Glomerular endothelial cell (primary cell): ENCODE results near the gene ADARB1. TPM values are rescaled to one million over a fixed set of nuclear protein-coding genes. Genes with fewer than 3 reads are reported as not detected.

Experiments used
- DNase-seq: peaks from one replicate; pipeline ENCODE4 v3.0.0-alpha.2; 2011; ENCODE audit warnings: low read depth, low spot score; ENCODE audit errors: extremely low read depth
- total RNA-seq: library from RNA; depleted of rRNA; stranded (reverse); fragments of >200 nt; gene quantifications from 2 replicates; pipeline ENCODE4 v1.2.3, GENCODE V29; 2015

ADARB1 gene
- total RNA-seq, 1 donor from 2014 or later, result 29.8 TPM

DNA sequence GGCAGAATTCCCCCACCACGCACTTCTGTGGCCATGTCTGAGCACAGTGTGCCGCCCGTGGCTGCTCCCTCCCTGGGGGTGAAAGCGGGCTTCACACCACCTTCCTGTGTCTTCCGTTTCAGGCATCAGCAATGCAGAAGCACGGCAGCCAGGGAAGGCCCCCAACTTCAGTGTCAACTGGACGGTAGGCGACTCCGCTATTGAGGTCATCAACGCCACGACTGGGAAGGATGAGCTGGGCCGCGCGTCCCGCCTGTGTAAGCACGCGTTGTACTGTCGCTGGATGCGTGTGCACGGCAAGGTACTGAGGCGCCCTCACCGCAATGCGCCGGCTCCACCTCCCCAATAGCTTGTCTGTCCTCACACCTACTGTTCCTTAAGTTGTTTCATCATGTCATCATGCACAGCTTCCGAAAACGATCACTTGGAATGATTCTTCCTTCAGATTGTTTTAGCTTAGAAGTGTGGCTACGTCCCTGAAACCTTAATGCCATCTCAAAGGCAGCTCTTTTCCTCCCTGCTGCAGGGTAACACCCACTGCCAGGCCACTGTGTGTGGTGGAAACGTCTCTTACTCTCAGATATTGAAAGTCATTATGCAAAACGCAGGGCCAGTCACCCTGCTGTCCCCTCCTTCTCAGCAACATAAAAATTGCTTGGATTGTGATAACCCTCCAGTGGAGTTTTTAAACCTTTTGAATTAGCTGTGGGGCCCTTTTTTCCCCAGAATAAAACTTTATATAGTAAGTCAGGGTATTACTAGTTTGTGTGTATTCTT is 146.5 kb downstream of the ADARB1 start:
- DNase-seq, result no peak

DNA sequence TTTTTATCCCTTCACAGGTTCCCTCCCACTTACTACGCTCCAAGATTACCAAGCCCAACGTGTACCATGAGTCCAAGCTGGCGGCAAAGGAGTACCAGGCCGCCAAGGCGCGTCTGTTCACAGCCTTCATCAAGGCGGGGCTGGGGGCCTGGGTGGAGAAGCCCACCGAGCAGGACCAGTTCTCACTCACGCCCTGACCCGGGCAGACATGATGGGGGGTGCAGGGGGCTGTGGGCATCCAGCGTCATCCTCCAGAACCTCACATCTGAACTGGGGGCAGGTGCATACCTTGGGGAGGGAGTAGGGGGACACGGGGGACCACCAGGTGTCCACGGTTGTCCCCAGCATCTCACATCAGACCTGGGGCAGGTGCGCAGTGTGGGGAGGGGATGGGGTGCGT is 147.6 kb downstream of the ADARB1 start:
- no peak for DNase-seq

DNA sequence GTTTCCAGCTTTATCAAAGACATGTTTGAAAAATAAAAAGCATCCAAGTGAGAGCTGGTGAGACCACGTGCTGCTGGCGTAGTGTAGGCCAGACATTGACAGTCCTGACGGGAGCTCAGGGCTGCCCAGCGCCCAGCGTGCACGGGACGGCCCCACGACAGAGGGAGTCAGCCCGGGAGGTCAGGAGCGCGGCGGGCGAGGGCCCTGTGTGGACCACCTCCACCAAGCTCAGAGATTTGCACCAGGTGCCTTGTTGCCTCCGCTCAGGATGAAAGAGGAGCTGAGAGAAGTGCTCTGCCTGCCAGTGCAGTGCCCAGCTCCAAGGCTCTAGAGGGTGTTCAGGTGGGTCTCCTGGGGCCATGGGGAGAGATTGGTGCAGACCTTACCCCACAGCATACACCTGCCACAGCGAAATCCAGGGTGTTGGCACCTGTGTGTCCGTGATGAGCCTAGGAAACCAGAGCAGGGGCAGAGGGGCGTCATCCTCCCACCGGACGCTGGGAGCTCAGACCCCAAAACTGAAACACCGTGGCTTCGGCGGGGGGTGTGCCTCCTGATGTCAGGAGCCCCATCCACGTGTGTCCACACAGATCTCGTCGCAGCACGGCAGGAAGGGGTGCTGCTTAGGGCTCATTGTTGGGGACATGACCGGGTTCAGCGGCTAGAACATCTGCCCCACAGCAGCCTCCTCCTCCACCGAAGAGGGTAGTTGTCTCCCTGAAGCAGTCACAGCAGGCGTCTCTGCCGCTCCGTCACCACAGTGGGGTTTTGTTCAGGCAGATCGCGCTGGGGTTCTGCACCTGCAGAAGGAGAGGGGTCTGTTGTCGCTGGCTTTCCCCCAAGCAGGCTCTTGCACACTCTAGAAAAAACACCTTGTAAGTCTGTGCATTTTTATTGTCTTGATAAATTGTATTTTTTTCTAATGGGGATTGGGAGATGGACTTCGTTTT is 149.1 kb downstream of the ADARB1 start:
- DNase-seq, result no peak

DNA sequence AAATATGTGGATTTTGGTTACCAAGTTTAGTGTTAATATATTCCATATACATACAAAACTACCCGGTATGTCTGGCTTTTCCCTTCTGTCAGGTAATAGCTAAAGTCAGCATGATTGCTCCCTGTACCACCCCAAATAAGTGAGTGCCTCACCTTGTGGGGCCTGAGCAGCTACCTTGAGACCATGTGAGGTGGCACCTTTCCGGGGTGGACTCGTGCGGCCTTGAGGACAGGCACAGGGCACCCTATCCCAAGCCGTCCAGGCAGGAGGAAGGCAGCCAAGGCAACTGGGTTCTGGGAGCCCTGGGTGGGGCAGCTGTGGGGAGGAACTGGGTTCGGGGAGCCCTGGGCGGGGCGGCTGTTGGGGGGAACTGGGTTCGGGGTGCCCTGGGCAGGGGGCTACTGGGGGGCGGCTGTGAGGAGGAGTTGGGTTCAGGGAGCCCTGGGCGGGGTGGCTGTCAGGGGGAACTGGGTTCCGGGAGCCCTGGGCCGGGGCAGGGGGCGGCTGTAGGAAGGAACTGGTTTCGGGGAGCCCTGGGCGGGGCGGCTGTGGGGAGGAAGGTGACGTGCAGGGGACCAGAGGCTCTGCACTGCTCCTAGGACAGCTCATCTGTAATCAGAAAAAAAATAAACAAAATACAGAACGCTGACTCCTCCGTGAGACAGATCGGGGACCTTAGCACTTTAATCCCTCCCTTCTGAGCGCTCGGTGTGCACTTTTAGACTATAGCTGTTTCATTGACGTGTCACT is 150.0 kb downstream of the ADARB1 start:
- no peak for DNase-seq

DNA sequence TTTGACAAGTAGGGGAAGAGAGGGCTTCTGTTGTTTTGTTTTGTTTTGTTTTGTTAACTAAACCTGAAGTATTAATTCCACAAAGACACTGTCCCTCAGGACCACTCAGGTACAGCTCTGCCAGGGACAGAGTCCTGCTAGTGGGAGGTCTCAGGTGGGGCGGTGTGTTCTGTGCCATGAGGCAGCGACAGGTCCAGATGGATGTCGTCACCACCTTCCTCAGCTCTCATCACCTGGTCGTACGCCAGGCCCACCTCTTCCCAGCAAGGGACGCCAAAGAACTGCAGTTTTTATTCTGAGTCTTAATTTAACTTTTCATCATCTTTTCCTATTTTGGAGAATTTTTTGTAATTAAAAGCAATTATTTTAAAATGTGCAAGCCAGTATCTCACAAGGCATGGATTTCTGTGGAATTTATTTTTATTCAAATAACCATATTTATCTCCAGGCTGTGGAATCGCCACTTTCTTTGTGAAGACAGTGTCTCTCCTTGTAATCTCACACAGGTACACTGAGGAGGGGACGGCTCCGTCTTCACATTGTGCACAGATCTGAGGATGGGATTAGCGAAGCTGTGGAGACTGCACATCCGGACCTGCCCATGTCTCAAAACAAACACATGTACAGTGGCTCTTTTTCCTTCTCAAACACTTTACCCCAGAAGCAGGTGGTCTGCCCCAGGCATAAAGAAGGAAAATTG is 150.8 kb downstream of the ADARB1 start:
- no peak for DNase-seq

DNA sequence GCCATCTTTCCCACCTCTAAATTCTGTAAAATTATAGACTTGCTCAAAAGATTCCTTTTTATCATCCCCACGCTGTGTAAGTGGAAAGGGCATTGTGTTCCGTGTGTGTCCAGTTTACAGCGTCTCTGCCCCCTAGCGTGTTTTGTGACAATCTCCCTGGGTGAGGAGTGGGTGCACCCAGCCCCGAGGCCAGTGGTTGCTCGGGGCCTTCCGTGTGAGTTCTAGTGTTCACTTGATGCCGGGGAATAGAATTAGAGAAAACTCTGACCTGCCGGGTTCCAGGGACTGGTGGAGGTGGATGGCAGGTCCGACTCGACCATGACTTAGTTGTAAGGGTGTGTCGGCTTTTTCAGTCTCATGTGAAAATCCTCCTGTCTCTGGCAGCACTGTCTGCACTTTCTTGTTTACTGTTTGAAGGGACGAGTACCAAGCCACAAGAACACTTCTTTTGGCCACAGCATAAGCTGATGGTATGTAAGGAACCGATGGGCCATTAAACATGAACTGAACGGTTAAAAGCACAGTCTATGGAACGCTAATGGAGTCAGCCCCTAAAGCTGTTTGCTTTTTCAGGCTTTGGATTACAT is 151.5 kb downstream of the ADARB1 start:
- no peak for DNase-seq

DNA sequence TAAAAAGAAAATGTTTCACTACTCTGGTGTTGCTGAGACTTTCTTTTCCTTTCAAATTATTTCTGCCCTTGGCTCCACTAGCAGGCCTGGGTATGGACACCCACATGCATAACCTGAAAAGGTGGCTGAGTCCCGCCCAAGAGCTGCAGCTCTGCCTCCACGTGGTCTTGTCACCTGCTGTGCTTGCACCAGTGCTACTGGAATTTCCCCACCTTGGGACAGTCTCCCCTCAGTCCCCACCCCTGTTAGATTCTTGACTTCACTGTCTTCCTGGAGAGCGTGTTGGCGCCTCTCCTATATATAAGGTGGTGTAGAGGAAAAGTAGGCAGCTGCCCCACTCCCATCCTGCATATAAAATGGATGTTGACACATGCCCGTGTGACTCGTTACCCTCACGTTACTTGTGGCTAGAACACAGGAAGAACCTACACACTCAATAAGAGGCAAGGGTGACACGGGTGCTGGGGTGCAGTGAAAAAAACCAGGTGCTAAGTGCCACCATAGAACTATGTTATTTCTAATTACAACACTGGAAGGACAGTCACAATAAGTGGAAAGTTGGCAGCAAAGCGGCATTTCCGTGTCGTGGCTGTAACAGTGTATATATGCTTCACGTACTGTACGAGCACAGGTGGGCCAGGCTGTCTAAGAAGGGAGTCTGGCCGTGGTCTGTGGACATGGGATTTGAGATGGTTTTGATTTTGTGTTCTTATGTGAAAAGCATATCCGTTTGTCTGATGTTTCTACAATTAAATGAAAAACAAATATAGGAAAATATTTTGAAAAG is 152.4 kb downstream of the ADARB1 start:
- no peak for DNase-seq

DNA sequence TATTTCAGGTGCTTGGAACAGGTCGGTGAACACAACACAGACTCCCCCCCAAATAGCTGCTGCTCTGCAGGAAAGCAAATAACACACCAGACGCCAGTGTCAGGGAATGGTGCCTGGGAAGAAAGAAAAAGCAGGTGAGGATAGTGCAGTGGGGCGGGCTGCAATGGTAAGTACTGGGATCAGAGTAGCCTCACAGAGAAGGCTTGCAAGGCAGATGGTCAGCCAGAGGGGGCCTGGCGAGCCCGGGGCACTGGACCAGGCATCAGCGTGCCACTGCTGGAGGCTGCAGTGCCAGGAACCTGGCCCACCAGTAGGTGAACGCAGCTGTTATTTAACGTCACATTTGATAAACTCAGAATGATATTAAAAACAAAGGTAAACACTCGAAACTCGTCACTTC is 153.4 kb downstream of the ADARB1 start:
- DNase-seq, result no peak

DNA sequence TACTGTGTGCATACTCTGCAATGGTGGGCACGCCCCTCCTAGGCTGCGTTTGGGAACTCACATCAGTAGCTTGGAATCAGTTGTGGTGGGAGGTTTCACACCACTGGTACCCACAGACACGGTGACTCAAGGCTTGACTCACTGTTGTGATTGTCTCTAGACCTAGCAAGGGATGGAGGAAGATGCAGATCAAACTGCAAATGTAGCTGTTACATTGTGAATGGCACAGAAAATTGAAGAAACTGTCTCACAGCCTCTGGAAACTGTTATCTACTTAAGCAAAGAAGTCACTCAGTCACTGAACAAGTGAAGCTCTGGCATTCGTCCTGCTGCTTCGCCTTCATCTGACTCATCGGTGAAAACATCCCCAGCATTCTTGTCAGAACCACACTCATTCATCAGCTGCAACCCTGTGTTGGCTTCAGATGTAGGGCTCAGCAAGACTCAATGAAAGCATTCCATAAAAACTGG is 153.8 kb downstream of the ADARB1 start:
- no peak for DNase-seq

DNA sequence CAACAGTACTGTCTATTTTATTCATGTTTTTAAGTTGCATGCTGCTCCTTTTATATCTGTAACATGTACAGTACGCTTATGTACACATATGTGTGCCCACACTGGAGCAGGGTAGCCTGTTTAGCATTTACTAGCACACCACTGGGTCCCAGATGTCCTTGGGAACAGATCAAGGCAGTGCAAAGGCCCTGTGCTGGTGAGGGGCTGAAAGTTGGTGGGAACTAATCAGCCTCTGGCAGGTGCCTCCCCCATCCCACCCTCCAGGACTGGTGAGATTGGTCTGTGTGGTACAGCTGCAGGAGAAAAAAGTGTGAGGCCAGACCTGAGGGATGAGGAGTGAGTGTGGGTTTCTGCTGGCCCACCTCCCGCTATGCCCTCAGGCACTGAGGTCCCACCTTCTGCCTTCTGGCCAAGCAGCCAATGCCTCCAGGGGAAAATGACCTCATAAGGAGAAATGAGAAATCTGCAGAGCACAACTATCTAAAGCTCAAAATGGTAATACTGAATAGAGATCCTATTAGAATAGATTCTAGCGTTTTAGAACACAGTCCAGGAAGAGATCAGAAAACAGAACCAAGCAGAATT is 154.4 kb downstream of the ADARB1 start:
- DNase-seq, result no peak

DNA sequence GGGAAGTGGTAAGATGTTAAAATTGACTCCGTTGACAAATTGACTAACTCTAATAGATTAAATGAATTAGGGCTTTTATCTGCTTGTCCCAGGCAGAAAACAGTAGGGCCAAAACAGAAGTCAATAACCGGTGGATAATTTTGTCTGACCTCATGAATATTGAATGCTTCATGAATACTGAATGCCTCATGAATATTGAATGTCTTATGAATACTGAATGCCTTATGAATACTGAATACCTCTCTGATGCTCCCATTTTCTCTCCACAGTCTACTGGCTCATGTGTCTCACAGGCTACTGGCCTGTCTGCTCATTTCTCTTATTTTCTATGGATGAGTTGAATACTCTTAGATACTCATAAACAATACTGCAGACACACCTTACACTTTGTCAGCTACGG is 157.3 kb downstream of the ADARB1 start:
- no peak for DNase-seq

DNA sequence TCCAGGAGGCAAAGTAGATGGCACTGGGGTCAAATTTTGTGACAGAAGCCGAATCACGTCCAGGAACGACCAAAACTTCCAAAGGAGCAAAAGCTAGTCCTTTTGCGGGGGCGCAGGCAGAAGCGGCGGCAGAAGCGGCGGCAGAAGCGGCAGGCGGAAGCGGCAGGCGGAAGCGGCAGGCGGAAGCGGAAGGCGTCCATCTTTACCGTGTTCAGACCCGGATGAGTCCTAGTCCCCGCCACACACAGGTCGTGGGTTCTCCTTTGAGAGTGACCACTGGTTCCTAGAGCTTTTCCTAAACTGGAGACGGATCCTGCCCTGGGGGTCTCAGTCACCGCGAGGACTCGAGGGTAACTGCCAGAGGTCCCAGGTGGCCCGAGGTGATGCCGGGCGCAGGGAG is 159.7 kb downstream of the ADARB1 start:
- no peak for DNase-seq

DNA sequence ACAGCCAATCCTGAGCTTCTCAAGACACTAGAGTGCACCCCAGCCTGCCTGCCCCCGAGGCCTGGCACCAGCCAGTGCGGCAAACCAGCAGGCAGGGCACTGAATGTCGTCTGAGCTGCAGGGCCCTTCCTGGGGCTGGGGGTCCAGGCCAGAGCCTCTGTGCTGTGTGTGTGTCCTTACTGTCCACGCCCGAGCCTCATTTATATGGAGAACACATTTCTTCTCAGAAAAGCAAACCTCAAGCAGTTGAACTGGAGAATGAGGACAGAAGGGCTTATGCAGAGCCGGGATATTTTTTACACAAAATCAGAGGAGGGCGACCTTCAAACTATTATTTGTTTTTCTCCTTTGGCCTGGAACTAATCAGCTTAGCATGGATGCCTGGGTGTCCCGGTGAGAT is 160.6 kb downstream of the ADARB1 start:
- no peak for DNase-seq

DNA sequence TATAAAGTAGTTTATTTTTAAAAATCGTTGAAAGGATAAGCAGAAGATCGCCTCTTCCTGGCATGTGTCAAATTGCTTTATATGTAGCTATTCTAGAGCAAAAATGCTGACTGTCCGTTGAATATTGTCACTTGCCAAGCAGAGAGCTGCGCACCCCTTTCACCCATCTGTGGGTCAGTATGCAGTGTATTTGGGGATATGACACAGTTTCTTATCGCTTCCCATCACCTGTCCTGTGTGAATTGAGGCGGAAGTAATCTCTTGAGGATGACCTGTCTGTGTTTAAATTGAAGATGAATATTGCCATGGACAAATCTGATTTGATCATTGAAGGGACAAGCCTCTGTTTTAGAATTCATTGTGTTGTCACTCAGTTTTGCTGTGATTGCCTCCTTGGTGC is 161.1 kb downstream of the ADARB1 start:
- no peak for DNase-seq

DNA sequence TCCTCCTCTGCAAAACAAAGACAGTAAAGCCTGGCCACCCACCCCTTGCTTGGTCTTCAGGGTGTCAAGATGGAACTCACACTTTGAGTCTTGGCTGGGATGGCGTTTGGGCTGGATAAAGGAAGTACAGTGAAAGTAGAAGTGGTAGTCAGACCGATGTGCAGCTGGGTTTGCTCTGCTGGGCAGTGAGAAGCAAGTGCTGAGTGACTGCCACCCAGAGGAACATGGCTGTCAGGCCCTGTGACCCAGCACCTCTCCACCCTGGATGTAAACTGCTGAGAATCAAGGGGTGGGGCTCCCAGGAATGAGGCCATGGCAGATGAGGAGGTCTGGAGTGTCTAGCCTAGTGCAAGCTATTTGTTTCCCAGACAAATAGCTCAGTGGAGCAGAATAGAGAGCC is 162.1 kb downstream of the ADARB1 start:
- no peak for DNase-seq

DNA sequence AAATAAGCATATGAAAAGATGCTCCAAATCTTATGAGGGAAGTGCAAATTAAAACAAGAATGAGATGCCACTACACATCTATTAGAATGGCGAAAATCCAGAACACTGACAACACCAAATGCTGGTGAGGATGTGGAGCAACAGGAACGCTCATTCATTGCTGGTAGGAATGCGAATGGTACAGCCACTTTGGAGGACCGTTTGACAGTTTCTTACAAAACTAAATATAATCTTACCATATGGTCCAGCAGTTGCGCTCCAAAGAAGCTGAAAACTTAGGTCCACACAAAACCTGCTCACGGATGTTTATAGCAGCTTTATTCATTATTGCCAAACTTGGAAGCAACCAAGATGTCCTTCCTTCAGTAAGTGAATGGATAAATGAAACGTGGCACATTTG is 163.0 kb downstream of the ADARB1 start:
- no peak for DNase-seq

DNA sequence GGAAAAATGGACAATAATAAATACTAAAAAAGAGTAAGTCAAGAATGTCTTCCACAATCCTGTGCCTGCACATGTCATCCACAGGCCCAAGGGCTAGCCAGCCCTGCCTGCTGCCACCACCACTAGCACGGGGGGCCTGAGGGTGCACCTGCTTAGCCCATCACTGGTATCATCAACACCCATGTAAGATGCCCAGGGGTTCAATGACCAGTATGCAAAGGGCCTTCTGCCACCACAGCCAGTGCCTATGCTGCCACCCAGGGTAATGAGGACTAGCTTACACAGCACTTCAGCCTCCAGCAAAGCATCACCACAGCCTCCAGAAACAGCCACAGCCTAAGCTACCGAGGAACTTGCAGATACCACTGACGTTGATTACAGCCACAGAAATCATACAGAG is 167.0 kb downstream of the ADARB1 start:
- DNase-seq, result no peak

DNA sequence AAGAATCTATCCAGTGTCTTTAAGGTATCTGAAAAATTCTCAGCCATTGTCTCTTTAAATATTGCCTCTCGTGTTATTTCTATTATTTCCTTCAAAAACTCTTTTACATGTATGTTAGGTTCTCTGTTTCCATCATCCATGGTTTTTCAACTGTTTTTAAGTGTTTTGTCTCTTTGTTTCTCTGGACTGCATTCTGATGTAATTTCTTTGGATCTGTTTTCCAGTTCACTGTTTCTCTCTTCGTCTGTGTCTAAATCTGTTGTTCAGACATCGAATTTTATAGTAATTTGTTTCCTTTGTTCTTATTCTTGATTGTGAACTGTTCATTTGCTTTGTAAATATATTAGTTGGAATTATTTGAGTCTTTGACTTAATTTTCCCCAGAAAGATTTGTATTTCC is 169.2 kb downstream of the ADARB1 start:
- no peak for DNase-seq

DNA sequence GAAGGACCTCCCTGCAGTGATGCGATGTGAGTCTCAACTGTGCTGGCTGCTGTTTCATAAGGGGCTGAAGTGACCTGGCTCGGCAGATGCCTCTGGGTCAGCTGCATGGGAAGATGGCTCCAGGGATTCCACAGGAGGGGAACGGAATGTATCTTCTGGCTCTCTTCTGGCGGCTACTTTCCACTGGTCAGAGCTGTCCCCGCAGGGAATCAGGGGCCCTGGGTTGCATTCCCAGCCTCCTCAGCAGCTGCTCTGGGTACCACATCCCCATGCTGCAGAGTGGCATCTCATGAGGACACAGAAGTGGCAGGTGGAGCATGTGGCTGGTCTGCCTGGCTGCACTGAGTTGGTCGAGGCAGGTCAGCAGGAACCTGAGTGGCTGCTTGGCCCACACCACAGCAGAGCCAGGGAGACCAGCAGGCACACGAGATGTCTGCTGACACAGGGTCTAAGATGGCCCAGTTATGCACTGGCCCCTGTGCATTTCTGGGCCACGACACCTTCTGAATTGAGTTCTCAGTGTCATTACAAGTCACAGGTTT is 170.5 kb downstream of the ADARB1 start:
- DNase-seq, result no peak
